ENCODE data around the gene BCL2L11. TPM values are rescaled to one million over a fixed set of nuclear protein-coding genes. Genes with fewer than 3 reads are reported as not detected.

BCL2L11 gene
- total RNA-seq, 1 experiment from 2014 or later: 21.2 TPM

- WGBS (ENCODE audit: extremely low coverage, insufficient read length, low lambda C conversion rate): no CpG with 5 or more reads among the region's 7 CpGs
- peaks cover 11 to 17% of the 10 kb centered on the region in 2 experiments for H3K4me1 Mint-ChIP-seq
Observed at GRCh38 chr2:111145103-111145760, 24.5 kb downstream of the BCL2L11 start.

More at GRCh38 chr2:111145103-111145760, 24.5 kb downstream of the BCL2L11 start:
- no peak overlapping the region for H3K4ac ChIP-seq (ENCODE audit: low read depth, low read length)
- H3K27ac Mint-ChIP-seq: no peak overlapping the region; a peak in 1 of 7 replicates
- no peaks in the 10 kb centered on the region for H3K9me3 ChIP-seq (ENCODE audit: control insufficient read depth, low read depth, low read length)
- H3K27me3 ChIP-seq (ENCODE audit: insufficient read depth, low read length): no peaks in the 10 kb centered on the region
- no peaks in the 10 kb centered on the region for H3K27me3 Mint-ChIP-seq (ENCODE audit: low read depth)
- no peak overlapping the region for H2AFZ ChIP-seq (ENCODE audit: low read length)
- no peaks in the 10 kb centered on the region for H3K79me1 ChIP-seq (ENCODE audit: insufficient read depth, low read depth, low read length, poor library complexity, severe bottlenecking)
- no peaks in the 10 kb centered on the region for H4K20me1 ChIP-seq (ENCODE audit: control insufficient read depth, insufficient read depth, insufficient read length)
- no peak overlapping the region for H2BK12ac ChIP-seq (ENCODE audit: insufficient read length, low read depth, low read length)
- no peak for TF ChIP-seq CTCF (conservative IDR thresholded peaks at IDR 0.05)
- H3K9me3 Mint-ChIP-seq: no peaks in the 10 kb centered on the region
- no peak overlapping the region for H2BK20ac ChIP-seq (ENCODE audit: low read depth, low read length, poor library complexity, severe bottlenecking)
- no peak overlapping the region for H3K4me2 ChIP-seq (ENCODE audit: insufficient read depth, insufficient read length, low read length)
- H3K4me1 ChIP-seq (ENCODE audit: insufficient read depth, low read length): no peaks in the 10 kb centered on the region
- no peak overlapping the region for H2BK15ac ChIP-seq (ENCODE audit: low read depth, low read length)
- no peak overlapping the region for H3K56ac ChIP-seq (ENCODE audit: insufficient read length, low read depth, low read length)
- H2BK120ac ChIP-seq (ENCODE audit: low read depth, low read length, poor library complexity, severe bottlenecking): no peak overlapping the region
- H3K36me3 Mint-ChIP-seq (ENCODE audit: insufficient read depth in 1 of 3, low read depth in 3 of 3): peaks cover 8 to 46% (median 19%) of the 10 kb centered on the region in 3 experiments
- H2BK5ac ChIP-seq (ENCODE audit: insufficient read length, low read length): no peak overlapping the region
- H4K91ac ChIP-seq (ENCODE audit: insufficient read length, low read depth, low read length): no peak overlapping the region
- no peak overlapping the region for H3K18ac ChIP-seq (ENCODE audit: insufficient read length, low read depth, low read length)
- H2AK5ac ChIP-seq (ENCODE audit: insufficient read length, low read length): no peak overlapping the region
- no peaks in the 10 kb centered on the region for H3K79me2 ChIP-seq (ENCODE audit: insufficient read depth, low read length)
- no peak overlapping the region for H3K27ac ChIP-seq (ENCODE audit: insufficient read length, low read depth, low read length)
- no peak overlapping the region for H3K14ac ChIP-seq (ENCODE audit: insufficient read depth, low read length)
- no peak overlapping the region for H4K5ac ChIP-seq (ENCODE audit: insufficient read length, low read depth, low read length)
- no peak overlapping the region for H3T11ph ChIP-seq (ENCODE audit: low read length)
- H3K4me3 Mint-ChIP-seq: no peak overlapping the region
- no peak overlapping the region for H3K9ac ChIP-seq (ENCODE audit: extremely low read depth, insufficient read length, low read length)
- DNase-seq: no peak
- no peak overlapping the region for H4K8ac ChIP-seq (replicated peaks; ENCODE audit: insufficient read length, low read depth, low read length)
- no peaks in the 10 kb centered on the region for H3K23me2 ChIP-seq (ENCODE audit: insufficient read length, low read depth, low read length, poor library complexity, severe bottlenecking)
- H3K23ac ChIP-seq (ENCODE audit: insufficient read length, low read depth, low read length): no peak overlapping the region

Data from H9 (cell line).